K562 (cell line): ENCODE measurements around the gene MIER2. TPM values are rescaled to one million over a fixed set of nuclear protein-coding genes. Genes with fewer than 3 reads are reported as not detected.

Experiments
- ATAC-seq: fragments of 200-7000 bp; cut with Tn5 transposase; 3 replicates; pipeline ENCODE4 v1.9.1; 2020; ENCODE audit warnings: moderate library complexity
- BruUV-seq: library from RNA; stranded (reverse); fragments of 400-500 nt; replicated peaks from 2 replicates; lab custom pipeline; 2021; lab: Mats Ljungman, UMichigan
- CTCF ChIA-PET: fragments of 300-600 bp; formaldehyde crosslinking; extraction: SDS; loops from one replicate; lab custom pipeline; 2021; ENCODE audit warnings: low intra/inter-chr PET ratio; lab: Yijun Ruan, JAX
- POLR2A ChIA-PET: fragments of 300-600, 350-650 bp; sonication (Branson Sonifier 250); formaldehyde crosslinking; extraction: SDS; loops from one replicate; lab custom pipeline; 2021; ENCODE audit warnings: antibody characterized with exemption, inconsistent platforms; lab: Yijun Ruan, JAX
- DNase-seq, 4 experiments: peaks; one replicate each; pipeline versions ENCODE4 v3.0.0 to v3.0.0-alpha.2; 2011 to 2018; ENCODE audit warnings: low spot score in 3 of 4, mixed read lengths in 3 of 4; ENCODE audit errors: extremely low read depth in 1 of 4
- FAIRE-seq: peaks from 2 replicates; lab custom pipeline; 2011; peaks lifted over from hg19 to GRCh38; lab: Jason Lieb, UNC
- H2AFZ ChIP-seq: 2 replicates; pipeline ENCODE4 v1.6.0; 2011; ENCODE audit warnings: low read depth, low read length, control low read depth, inconsistent platforms
- H3K27ac ChIP-seq: fragments of 200-600 bp; 3 replicates; pipeline ENCODE4 v1.8.0; 2011; ENCODE audit warnings: low read depth, mild to moderate bottlenecking, control low read depth, inconsistent platforms, low read length, moderate library complexity, mixed read lengths; ENCODE audit errors: extremely low read depth
- H3K27me3 ChIP-seq, 2 experiments: fragments of 300-600 bp in 1 of 2; 2 replicates in 1 of 2; 3 replicates in 1 of 2; pipeline versions ENCODE4 v1.6.0 to v1.8.0; 2011; ENCODE audit warnings: inconsistent platforms in 2 of 2, low read length in 2 of 2, mild to moderate bottlenecking in 1 of 2, mixed read lengths in 1 of 2, moderate library complexity in 1 of 2; ENCODE audit not compliant: control insufficient read depth in 2 of 2, insufficient read depth in 2 of 2
- H3K36me3 ChIP-seq: fragments of 300-600 bp; 3 replicates; pipeline ENCODE4 v1.8.0; 2011; ENCODE audit warnings: mild to moderate bottlenecking, low read length, inconsistent platforms; ENCODE audit not compliant: control insufficient read depth, insufficient read depth
- H3K4me1 ChIP-seq, 2 experiments: fragments of 200-600 bp in 1 of 2; replicated peaks in 1 of 2; 2 replicates in 1 of 2; 3 replicates in 1 of 2; pipeline versions ENCODE4 v1.5.1 to v1.8.0; 2011; ENCODE audit warnings: inconsistent platforms in 2 of 2, low read length in 2 of 2, mild to moderate bottlenecking in 1 of 2, mixed read lengths in 1 of 2, moderate library complexity in 1 of 2; ENCODE audit not compliant: control insufficient read depth in 2 of 2, insufficient read depth in 2 of 2
- H3K4me2 ChIP-seq: 2 replicates; pipeline ENCODE4 v1.6.1; 2011; ENCODE audit warnings: low read length, control low read depth, inconsistent platforms, mixed read lengths; ENCODE audit not compliant: insufficient read depth
- H3K4me3 ChIP-seq: fragments of 200-600 bp; sonication (generic), shearing (Covaris generic); 2 replicates; pipeline ENCODE4 v1.5.1; 2016; ENCODE audit warnings: control low read depth, inconsistent platforms
- H3K79me2 ChIP-seq: fragments of 200-600 bp; 3 replicates; pipeline ENCODE4 v1.8.0; 2011; ENCODE audit warnings: low read length, inconsistent platforms; ENCODE audit not compliant: control insufficient read depth, insufficient read depth
- H3K9ac ChIP-seq, 2 experiments: 2 replicates each; pipeline versions ENCODE4 v1.6.0 to v1.6.1; 2011; ENCODE audit warnings: low read depth in 2 of 2, low read length in 2 of 2, control low read depth in 1 of 2, inconsistent platforms in 1 of 2, mild to moderate bottlenecking in 1 of 2, mixed read lengths in 1 of 2; ENCODE audit not compliant: insufficient read depth in 1 of 2
- H3K9me1 ChIP-seq: one replicate; pipeline ENCODE4 v1.6.0; 2011; ENCODE audit warnings: inconsistent platforms, mild to moderate bottlenecking, low read length, moderate library complexity; ENCODE audit not compliant: control insufficient read depth, insufficient read depth
- H3K9me3 ChIP-seq: replicated peaks from 2 replicates; pipeline ENCODE4 v1.5.1; 2011; ENCODE audit warnings: low read depth, low read length, inconsistent platforms; ENCODE audit not compliant: control insufficient read depth, insufficient read depth
- H4K20me1 ChIP-seq: replicated peaks from 2 replicates; pipeline ENCODE4 v1.6.1; 2011; ENCODE audit warnings: low read length, inconsistent platforms, mixed read lengths; ENCODE audit not compliant: control insufficient read depth, insufficient read depth
- CCNT2 ChIP-seq: IDR thresholded peaks from 2 replicates; pipeline ENCODE4 v1.6.1; 2011; ENCODE audit warnings: borderline replicate concordance, low read depth, mild to moderate bottlenecking, moderate library complexity, mixed read lengths, low read length; ENCODE audit not compliant: insufficient read length; ENCODE audit errors: extremely low read depth
- CREB3L1 ChIP-seq: fragments of 450-650 bp; IDR thresholded peaks from 2 replicates; pipeline ENCODE4 v1.6.1; 2014; ENCODE audit warnings: low read depth, mild to moderate bottlenecking, moderate library complexity, borderline replicate concordance
- FOS ChIP-seq: IDR thresholded peaks from 3 replicates; pipeline ENCODE4 v1.6.1; 2011; ENCODE audit not compliant: insufficient read length; ENCODE audit errors: extremely low read depth
- FOXA1 ChIP-seq: fragments of 450-650 bp; IDR thresholded peaks from 2 replicates; pipeline ENCODE4 v1.6.1; 2016; ENCODE audit warnings: mild to moderate bottlenecking, borderline replicate concordance
- FOXJ2 ChIP-seq: fragments of 200-800 bp; sonication (Bioruptor generic); IDR thresholded peaks from 2 replicates; pipeline ENCODE4 v1.6.1; 2016; ENCODE audit warnings: missing genetic modification characterization, missing compliant biosample characterization
- HNRNPK ChIP-seq: fragments of 200-400 bp; formaldehyde crosslinking; IDR thresholded peaks from one replicate; pipeline ENCODE4 v1.6.1; 2018; ENCODE audit warnings: mild to moderate bottlenecking, low read depth, low read length; ENCODE audit not compliant: poor library complexity, severe bottlenecking
- LARP7 ChIP-seq: fragments of 450-650 bp; IDR thresholded peaks from 2 replicates; pipeline ENCODE4 v1.6.1; 2016
- PRMT5 ChIP-seq: sonication (generic); formaldehyde crosslinking; IDR thresholded peaks from 2 replicates; pipeline ENCODE4 v1.5.0; 2020; ENCODE audit warnings: missing genetic modification reagents
- RFX1 ChIP-seq: fragments of 450-650 bp; IDR thresholded peaks from 2 replicates; pipeline ENCODE4 v1.6.1; 2016; ENCODE audit warnings: mild to moderate bottlenecking, moderate library complexity
- SIN3B ChIP-seq: fragments of 450-650 bp; IDR thresholded peaks from 2 replicates; pipeline ENCODE4 v1.6.1; 2017; ENCODE audit warnings: low read depth, mild to moderate bottlenecking, moderate library complexity
- SPI1 ChIP-seq: IDR thresholded peaks from 2 replicates; pipeline ENCODE4 v1.6.1; 2011; ENCODE audit warnings: low read depth, low read length, control low read depth, borderline replicate concordance
- ZEB2 ChIP-seq: fragments of 450-650 bp; IDR thresholded peaks from 2 replicates; pipeline ENCODE4 v1.6.1; 2016
- ZNF561 ChIP-seq: fragments of 450-650 bp; formaldehyde crosslinking; conservative IDR thresholded peaks from 2 replicates; pipeline ENCODE4 v1.4.0; 2020; ENCODE audit warnings: mild to moderate bottlenecking, moderate library complexity
- WGBS: fragments of 100-300 bp; shearing (Covaris generic); methylation state at CpG from one replicate; pipeline ENCODE4 v1.1.6; 2016; ENCODE audit warnings: low coverage, mixed read lengths; ENCODE audit not compliant: insufficient coverage; ENCODE audit errors: missing lambda C conversion rate; 5-methylcytosine and 5-hydroxymethylcytosine counted together
- in situ Hi-C: fragments of 300-500 bp; cut with MboI; formaldehyde crosslinking; loops from 4 replicates; pipeline ENCODE4 v1.15.0; 2018; ENCODE audit warnings: inconsistent platforms, mixed read lengths
- intact Hi-C: fragments of 100-400 bp; cut with micrococcal nuclease; formaldehyde crosslinking; loops from 2 replicates; pipeline ENCODE4 v1.14.2; 2022
- polyA plus RNA-seq, 8 experiments: library from polyadenylated mRNA; depleted of rRNA in 4 of 8; stranded (reverse) in 5 of 8; unstranded in 3 of 8; fragments of >200 nt; fragmentation: Nextera tagmentation in 2 of 8; fragmentation: Illumina TruSeq in 1 of 8; extraction: Ambion mirVana in 2 of 8; extraction: Trizol in 1 of 8; gene quantifications; 2 replicates each; pipeline versions ENCODE4 v1.2.1 to v1.2.3, GENCODE V29; 2011 to 2014; ENCODE audit warnings: inconsistent platforms in 1 of 8, missing spikeins in 1 of 8
- total RNA-seq, 7 experiments: library from RNA; depleted of rRNA in 6 of 7; stranded (reverse); fragments of >200 nt in 6 of 7; fragmentation: Illumina TruSeq in 2 of 7; extraction: Trizol in 2 of 7; gene quantifications; 2 replicates each; pipeline versions ENCODE4 v1.2.1 to v1.2.3, GENCODE V29; 2011 to 2021; ENCODE audit warnings: low replicate concordance in 1 of 7
- TF ChIP-seq, protein P1 (sequence below): fragments of 250-450 bp; sonication (Bioruptor Pico); IDR thresholded peaks from 2 replicates; pipeline ENCODE4 v1.9.0; 2021; ENCODE audit warnings: mild to moderate bottlenecking
- TF ChIP-seq, protein P2 (sequence below): sonication (generic); formaldehyde crosslinking; IDR thresholded peaks from 2 replicates; pipeline ENCODE4 v1.9.0; 2022; ENCODE audit warnings: mild to moderate bottlenecking, missing genetic modification reagents
- TF ChIP-seq, protein P3 (sequence below): fragments of 450-650 bp; formaldehyde crosslinking; IDR thresholded peaks from 2 replicates; pipeline ENCODE4 v1.4.0; 2020; ENCODE audit warnings: mild to moderate bottlenecking
- TF ChIP-seq, protein P4 (sequence below): fragments of 450-650 bp; IDR thresholded peaks from 2 replicates; pipeline ENCODE4 v1.6.1; 2016

Gene MIER2
- total and polyA plus RNA-seq, 9 of the 15 experiments (the other 6 are each of a cell fraction or from before 2014, with no cell fraction given) = 0.46 to 34.7 (median 15.6) TPM

DNA sequence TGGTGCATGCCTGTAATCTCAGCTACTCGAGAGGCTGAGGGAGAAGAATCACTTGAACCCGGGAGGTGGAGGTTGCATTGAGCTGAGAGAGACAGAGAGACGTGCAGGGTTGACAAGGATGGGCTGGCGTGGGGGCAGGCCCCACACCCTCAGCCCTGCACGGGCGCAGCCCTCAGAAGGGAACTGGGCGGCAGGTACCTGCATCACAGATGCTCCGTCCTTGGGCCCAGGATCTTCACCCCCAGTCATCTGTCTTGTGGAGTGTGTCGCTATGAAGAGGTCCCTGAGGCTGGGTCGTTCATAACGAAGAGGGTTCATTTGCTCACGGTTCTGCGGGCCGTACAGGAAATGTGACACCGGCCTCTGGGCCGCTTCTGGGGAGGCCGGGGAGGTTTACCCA lies 44.1 kb upstream of the MIER2 start (continued):
- TF ChIP-seq, protein P1, sequence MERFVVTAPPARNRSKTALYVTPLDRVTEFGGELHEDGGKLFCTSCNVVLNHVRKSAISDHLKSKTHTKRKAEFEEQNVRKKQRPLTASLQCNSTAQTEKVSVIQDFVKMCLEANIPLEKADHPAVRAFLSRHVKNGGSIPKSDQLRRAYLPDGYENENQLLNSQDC (CRISPR knock-in tag) = no peak
- no peak for TF ChIP-seq RFX1
- TF ChIP-seq, protein P2, sequence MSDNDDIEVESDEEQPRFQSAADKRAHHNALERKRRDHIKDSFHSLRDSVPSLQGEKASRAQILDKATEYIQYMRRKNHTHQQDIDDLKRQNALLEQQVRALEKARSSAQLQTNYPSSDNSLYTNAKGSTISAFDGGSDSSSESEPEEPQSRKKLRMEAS (CRISPR knock-in tag) = no peak

DNA sequence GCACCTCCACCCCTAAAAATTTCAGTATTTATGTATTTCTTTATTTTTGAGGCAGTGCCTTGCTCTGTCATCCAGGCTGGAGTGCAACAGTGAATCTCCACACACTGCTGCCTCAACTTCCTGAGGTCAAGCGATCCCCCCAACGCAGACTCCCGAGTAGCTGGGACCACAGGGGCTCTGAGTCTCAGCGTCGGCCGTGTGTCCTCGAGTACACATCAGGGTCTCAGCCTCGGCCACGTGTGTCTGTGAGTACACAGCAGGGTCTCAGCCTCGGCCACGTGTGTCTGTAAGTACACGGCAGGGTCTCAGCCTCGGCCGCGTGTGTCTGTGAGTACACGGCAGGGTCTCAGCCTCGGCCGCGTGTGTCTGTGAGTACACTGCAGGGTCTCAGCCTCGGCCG lies 43.2 kb upstream of the MIER2 start:
- in situ Hi-C loops = no loop called here
- POLR2A ChIA-PET = no interaction called here
- FAIRE-seq = no peak
- no peaks in the 10 kb centered on the region for H3K9me3 ChIP-seq
- no TSS peak for BruUV-seq
- WGBS = 24% methylated on average over 11 of the region's 21 CpGs
- H3K4me2 ChIP-seq = no peak overlapping the region
- no peak for DNase-seq
- H3K27me3 ChIP-seq = peaks cover 36 to 61% of the 10 kb centered on the region in 2 experiments
- CTCF ChIA-PET = no interaction called here
- H2AFZ ChIP-seq = no peak overlapping the region
- H3K4me3 ChIP-seq = no peak overlapping the region
- H4K20me1 ChIP-seq = no peaks in the 10 kb centered on the region
- intact Hi-C loops = no loop called here
- no peak for ATAC-seq
- no peaks in the 10 kb centered on the region for H3K79me2 ChIP-seq
- no peaks in the 10 kb centered on the region for H3K36me3 ChIP-seq
- peaks cover 2 to 23% of the 10 kb centered on the region in 2 experiments; a peak in 3 of 5 replicates for H3K4me1 ChIP-seq
- no peak for TF ChIP-seq SIN3B
- TF ChIP-seq, protein P3, sequence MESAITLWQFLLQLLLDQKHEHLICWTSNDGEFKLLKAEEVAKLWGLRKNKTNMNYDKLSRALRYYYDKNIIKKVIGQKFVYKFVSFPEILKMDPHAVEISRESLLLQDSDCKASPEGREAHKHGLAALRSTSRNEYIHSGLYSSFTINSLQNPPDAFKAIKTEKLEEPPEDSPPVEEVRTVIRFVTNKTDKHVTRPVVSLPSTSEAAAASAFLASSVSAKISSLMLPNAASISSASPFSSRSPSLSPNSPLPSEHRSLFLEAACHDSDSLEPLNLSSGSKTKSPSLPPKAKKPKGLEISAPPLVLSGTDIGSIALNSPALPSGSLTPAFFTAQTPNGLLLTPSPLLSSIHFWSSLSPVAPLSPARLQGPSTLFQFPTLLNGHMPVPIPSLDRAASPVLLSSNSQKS (CRISPR knock-in tag) = no peak
- TF ChIP-seq ZNF561 (CRISPR knock-in tag) = no peak
- TF ChIP-seq FOXJ2 (tag) = no peak
- TF ChIP-seq CREB3L1 = no peak
- no peak for TF ChIP-seq LARP7
- TF ChIP-seq PRMT5 (CRISPR knock-in tag) = no peak
- TF ChIP-seq, protein P4, sequence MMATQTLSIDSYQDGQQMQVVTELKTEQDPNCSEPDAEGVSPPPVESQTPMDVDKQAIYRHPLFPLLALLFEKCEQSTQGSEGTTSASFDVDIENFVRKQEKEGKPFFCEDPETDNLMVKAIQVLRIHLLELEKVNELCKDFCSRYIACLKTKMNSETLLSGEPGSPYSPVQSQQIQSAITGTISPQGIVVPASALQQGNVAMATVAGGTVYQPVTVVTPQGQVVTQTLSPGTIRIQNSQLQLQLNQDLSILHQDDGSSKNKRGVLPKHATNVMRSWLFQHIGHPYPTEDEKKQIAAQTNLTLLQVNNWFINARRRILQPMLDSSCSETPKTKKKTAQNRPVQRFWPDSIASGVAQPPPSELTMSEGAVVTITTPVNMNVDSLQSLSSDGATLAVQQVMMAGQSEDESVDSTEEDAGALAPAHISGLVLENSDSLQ = no peak
- no peak for TF ChIP-seq CCNT2
- no peak for TF ChIP-seq SPI1
- no peak for TF ChIP-seq ZEB2
- TF ChIP-seq FOXA1 = no peak
- TF ChIP-seq HNRNPK = no peak
- no peak for TF ChIP-seq FOS
- H3K27ac ChIP-seq = no peak overlapping the region
- no peak overlapping the region for H3K9ac ChIP-seq
- no peaks in the 10 kb centered on the region for H3K9me1 ChIP-seq
